MCF 10A (cell line): ENCODE measurements around the gene GDPD5. TPM values are rescaled to one million over a fixed set of nuclear protein-coding genes. Genes with fewer than 3 reads are reported as not detected.

Source experiments
- BruUV-seq: library from RNA; stranded (reverse); fragments of 400-500 nt; replicated peaks from 2 replicates; lab custom pipeline; 2021; lab: Mats Ljungman, UMichigan
- CTCF ChIA-PET: fragments of 300-600 bp; sonication (Branson Sonifier 250); formaldehyde crosslinking; extraction: SDS; loops from one replicate; lab custom pipeline; 2021; ENCODE audit warnings: antibody characterized with exemption, inconsistent platforms; lab: Yijun Ruan, JAX
- POLR2A ChIA-PET: fragments of 300-600, 350-650 bp; sonication (Branson Sonifier 250); formaldehyde crosslinking; extraction: SDS; loops from one replicate; lab custom pipeline; 2020; ENCODE audit warnings: antibody characterized with exemption, inconsistent platforms; lab: Yijun Ruan, JAX
- DNase-seq: peaks from one replicate; pipeline ENCODE4 v3.0.0-alpha.2; 2018; ENCODE audit not compliant: unreplicated experiment
- H3K27ac Mint-ChIP-seq: one replicate; pipeline ENCODE4 v1.8.0; 2022; ENCODE audit warnings: mild to moderate bottlenecking, low read depth, mixed read lengths; ENCODE audit not compliant: unreplicated experiment
- H3K27me3 Mint-ChIP-seq: one replicate; pipeline ENCODE4 v1.8.0; 2022; ENCODE audit warnings: mixed read lengths; ENCODE audit not compliant: insufficient read depth, unreplicated experiment
- H3K36me3 Mint-ChIP-seq: one replicate; pipeline ENCODE4 v1.8.0; 2022; ENCODE audit warnings: mild to moderate bottlenecking, moderate library complexity, mixed read lengths; ENCODE audit not compliant: insufficient read depth, unreplicated experiment
- H3K4me1 Mint-ChIP-seq: one replicate; pipeline ENCODE4 v1.8.0; 2022; ENCODE audit warnings: mixed read lengths; ENCODE audit not compliant: insufficient read depth, unreplicated experiment
- H3K4me3 Mint-ChIP-seq: one replicate; pipeline ENCODE4 v1.8.0; 2022; ENCODE audit warnings: mild to moderate bottlenecking, moderate library complexity, mixed read lengths; ENCODE audit not compliant: unreplicated experiment
- H3K9me3 Mint-ChIP-seq: one replicate; pipeline ENCODE4 v1.8.0; 2022; ENCODE audit warnings: mixed read lengths; ENCODE audit not compliant: unreplicated experiment
- intact Hi-C: fragments of 100-400 bp; cut with micrococcal nuclease; formaldehyde crosslinking; loops from 2 replicates; pipeline ENCODE4 v1.14.1; 2022
- total RNA-seq: library from RNA; stranded (reverse); gene quantifications from 2 replicates; pipeline ENCODE4 v1.2.3, GENCODE V29; 2022
- TF ChIP-seq, protein P1 (sequence below): fragments of 200-600 bp; IDR thresholded peaks from one replicate; pipeline ENCODE4 v1.8.0; 2022; ENCODE audit warnings: antibody characterized with exemption, mild to moderate bottlenecking; ENCODE audit not compliant: unreplicated experiment

The GDPD5 gene
- total RNA-seq, 1 experiment from 2014 or later = 5.6 TPM

DNA sequence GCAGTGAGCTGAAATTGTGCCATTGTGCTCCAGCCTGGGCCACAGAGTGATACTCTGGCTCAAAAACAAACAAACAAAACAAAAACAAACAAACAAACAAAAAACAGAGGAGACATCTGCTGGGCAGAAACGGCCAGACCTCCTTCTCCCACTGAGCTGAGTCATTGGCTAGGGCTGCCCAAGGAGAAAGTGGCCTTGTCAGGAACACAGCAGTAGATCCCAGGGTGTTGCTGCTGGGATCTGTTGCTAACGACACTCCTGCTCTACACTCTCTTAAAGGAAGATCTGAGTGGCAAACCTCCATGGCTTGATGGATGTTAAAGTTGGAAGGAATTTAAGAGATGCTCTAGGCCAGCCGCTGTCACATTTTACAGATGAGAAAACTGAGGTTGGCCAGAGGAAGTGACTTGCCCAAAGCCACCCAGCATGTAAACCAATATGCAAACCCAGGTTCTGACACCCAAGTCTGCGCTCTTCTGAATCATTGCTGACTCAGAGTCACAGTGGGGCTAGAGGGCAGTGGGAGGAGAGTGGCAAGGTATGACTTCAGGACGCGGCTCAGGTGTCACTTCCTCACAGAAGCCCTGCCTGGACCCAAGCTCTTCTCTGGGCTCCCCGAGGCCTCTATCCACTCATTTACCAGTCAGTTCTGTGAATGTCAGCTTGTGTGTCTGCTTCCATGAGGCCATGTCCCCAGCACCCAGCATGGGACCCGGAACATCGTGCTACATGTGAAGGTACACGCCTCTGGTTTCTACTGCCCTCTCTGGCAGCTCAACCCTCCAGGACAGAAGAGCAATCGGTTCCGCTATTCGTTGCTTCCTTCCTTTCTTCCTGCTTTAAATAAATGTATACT is 11.3 kb upstream of the GDPD5 start:
- intact Hi-C loops = no loop called here
- DNase-seq = peak; percentile 67
- H3K27me3 Mint-ChIP-seq = no peaks in the 10 kb centered on the region
- no peaks in the 10 kb centered on the region for H3K9me3 Mint-ChIP-seq
- POLR2A ChIA-PET = no interaction called here
- H3K27ac Mint-ChIP-seq = no peak overlapping the region
- BruUV-seq = no TSS peak
- CTCF ChIA-PET = interaction anchor here (0.7 to 12.6 kb wide), 3 partner anchors 40 to 200 kb away, joined by 3 to 284 read pairs (median 3); no protein-coding TSS in a partner anchor
- H3K4me1 Mint-ChIP-seq = peaks cover 12% of the 10 kb centered on the region
- TF ChIP-seq, protein P1, sequence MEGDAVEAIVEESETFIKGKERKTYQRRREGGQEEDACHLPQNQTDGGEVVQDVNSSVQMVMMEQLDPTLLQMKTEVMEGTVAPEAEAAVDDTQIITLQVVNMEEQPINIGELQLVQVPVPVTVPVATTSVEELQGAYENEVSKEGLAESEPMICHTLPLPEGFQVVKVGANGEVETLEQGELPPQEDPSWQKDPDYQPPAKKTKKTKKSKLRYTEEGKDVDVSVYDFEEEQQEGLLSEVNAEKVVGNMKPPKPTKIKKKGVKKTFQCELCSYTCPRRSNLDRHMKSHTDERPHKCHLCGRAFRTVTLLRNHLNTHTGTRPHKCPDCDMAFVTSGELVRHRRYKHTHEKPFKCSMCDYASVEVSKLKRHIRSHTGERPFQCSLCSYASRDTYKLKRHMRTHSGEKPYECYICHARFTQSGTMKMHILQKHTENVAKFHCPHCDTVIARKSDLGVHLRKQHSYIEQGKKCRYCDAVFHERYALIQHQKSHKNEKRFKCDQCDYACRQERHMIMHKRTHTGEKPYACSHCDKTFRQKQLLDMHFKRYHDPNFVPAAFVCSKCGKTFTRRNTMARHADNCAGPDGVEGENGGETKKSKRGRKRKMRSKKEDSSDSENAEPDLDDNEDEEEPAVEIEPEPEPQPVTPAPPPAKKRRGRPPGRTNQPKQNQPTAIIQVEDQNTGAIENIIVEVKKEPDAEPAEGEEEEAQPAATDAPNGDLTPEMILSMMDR = no peak
- no peak overlapping the region for H3K4me3 Mint-ChIP-seq
- H3K36me3 Mint-ChIP-seq = no peaks in the 10 kb centered on the region

DNA sequence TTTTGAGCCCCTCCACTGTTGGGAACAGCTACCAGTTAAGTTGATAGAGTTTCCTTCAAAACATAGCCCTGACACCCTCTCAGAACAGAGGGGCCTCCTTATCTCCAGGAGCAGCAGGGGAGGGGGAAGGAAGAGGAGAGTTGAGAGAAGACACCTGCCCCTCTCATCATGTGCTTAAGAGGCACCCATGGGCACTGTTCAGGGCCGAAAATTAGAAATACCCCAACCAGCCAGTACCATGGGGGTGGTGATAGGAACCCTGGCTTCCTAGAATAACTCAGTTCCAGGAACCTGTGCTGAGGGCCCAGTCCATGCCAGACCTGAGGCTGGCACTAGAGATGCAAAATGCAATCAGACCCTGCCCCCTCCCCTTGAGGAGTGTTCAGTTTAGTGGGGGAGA is 9.3 kb upstream of the GDPD5 start:
- no peaks in the 10 kb centered on the region for H3K27me3 Mint-ChIP-seq
- ChIA-PET CTCF (interaction anchor here (0.5 to 12.6 kb wide), 5 partner anchors 72 to 521 kb away, joined by 3 to 284 read pairs (median 3); no protein-coding TSS in a partner anchor), POLR2A (interaction anchor here (0.7 kb wide), 1 partner anchor 90 kb away, joined by 3 read pairs; no protein-coding TSS in a partner anchor)
- H3K4me1 Mint-ChIP-seq = peaks cover 12% of the 10 kb centered on the region
- no peak overlapping the region for H3K4me3 Mint-ChIP-seq
- H3K36me3 Mint-ChIP-seq = no peaks in the 10 kb centered on the region
- intact Hi-C loops = no loop called here
- BruUV-seq = no TSS peak
- no peak for DNase-seq
- no peak overlapping the region for H3K27ac Mint-ChIP-seq
- no peaks in the 10 kb centered on the region for H3K9me3 Mint-ChIP-seq
- TF ChIP-seq, protein P1 = no peak

DNA sequence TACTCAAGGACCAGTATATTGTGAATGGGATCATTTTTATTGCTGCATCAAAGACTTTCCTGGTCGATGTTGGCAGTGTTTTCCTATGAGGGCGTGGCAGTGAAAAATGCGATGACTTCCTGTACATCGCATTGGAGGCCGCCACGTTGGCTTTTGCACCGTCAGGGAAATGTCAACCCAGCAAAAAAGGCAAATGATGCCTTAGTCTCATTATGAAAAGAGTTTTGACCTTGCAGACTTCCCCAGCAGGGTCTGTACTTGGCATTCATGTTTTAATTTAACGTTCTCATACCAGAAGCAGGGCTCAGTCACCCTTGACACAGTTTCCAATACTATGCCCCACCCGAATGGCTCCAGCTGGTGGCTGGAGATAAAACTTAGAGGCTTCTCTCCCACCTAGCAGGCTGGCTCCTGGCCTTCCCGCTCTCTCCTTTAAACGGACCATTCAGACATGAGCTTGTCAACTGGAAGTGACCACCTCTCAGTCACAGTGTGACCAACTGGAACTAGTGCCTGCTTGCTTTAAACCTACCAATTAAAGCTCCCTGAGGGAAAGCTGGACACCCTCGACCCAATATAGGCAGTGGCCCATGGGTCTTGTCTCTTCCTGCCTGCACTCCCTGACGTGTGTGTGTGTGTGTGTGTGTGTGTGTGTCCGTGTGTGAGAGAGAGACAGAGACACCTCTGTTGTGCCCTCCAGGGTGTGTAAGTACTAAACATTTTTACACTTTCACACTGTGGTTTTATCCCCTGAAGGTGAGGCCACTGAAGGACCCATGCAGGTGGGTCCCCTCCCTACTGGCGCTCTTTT is 8.7 kb upstream of the GDPD5 start:
- no peak overlapping the region for H3K4me3 Mint-ChIP-seq
- H3K27ac Mint-ChIP-seq = no peak overlapping the region
- TF ChIP-seq, protein P1 = no peak
- no TSS peak for BruUV-seq
- no peaks in the 10 kb centered on the region for H3K9me3 Mint-ChIP-seq
- intact Hi-C loops = no loop called here
- POLR2A ChIA-PET = interaction anchor here (0.6 to 1.9 kb wide), 5 partner anchors 24 to 129 kb away, joined by 3 to 7 read pairs (median 5); partner anchors contain the start of gene SERPINH1
- no peak for DNase-seq
- CTCF ChIA-PET = interaction anchor here (0.5 to 12.6 kb wide), 9 partner anchors 14 to 1167 kb away, joined by 3 to 284 read pairs (median 4); no protein-coding TSS in a partner anchor
- peaks cover 12% of the 10 kb centered on the region for H3K4me1 Mint-ChIP-seq
- H3K36me3 Mint-ChIP-seq = no peaks in the 10 kb centered on the region
- H3K27me3 Mint-ChIP-seq = no peaks in the 10 kb centered on the region
